HepG2 (cell line): ENCODE data around the gene PSD4. TPM values are rescaled to one million over a fixed set of nuclear protein-coding genes. Genes with fewer than 3 reads are reported as not detected.

Experiments
- polyA plus RNA-seq, 8 experiments: library from polyadenylated mRNA; depleted of rRNA in 3 of 8; stranded (reverse) in 7 of 8; unstranded in 1 of 8; fragments of >200 nt; fragmentation: Illumina TruSeq in 4 of 8; extraction: Trizol in 4 of 8; gene quantifications; 2 replicates each; pipeline versions ENCODE4 v1.2.1 to v1.2.3, GENCODE V29; 2011 to 2016; ENCODE audit warnings: low read depth in 4 of 8, missing spikeins in 1 of 8, mixed read lengths in 1 of 8; ENCODE audit not compliant: insufficient read depth in 1 of 8
- total RNA-seq, 5 experiments: library from RNA; depleted of rRNA; stranded (reverse); fragments of >200 nt; fragmentation: Illumina TruSeq; extraction: Trizol; gene quantifications; 2 replicates each; pipeline ENCODE4 v1.2.3, GENCODE V29; 2016; ENCODE audit warnings: low read depth in 1 of 5
- TF ChIP-seq, protein P1 (sequence below): sonication (generic); formaldehyde crosslinking; IDR thresholded peaks from 2 replicates; pipeline ENCODE4 v1.4.0; 2020; ENCODE audit warnings: mild to moderate bottlenecking, missing genetic modification reagents

The PSD4 gene
- total and polyA plus RNA-seq, 2 of the 13 experiments (the other 11 are each of a cell fraction or from before 2014, with no cell fraction given), result 5.8 to 9.4 TPM

GRCh38 chr2:113258471-113259147, 84.8 kb downstream of the PSD4 start (continued):
- TF ChIP-seq, protein P1, sequence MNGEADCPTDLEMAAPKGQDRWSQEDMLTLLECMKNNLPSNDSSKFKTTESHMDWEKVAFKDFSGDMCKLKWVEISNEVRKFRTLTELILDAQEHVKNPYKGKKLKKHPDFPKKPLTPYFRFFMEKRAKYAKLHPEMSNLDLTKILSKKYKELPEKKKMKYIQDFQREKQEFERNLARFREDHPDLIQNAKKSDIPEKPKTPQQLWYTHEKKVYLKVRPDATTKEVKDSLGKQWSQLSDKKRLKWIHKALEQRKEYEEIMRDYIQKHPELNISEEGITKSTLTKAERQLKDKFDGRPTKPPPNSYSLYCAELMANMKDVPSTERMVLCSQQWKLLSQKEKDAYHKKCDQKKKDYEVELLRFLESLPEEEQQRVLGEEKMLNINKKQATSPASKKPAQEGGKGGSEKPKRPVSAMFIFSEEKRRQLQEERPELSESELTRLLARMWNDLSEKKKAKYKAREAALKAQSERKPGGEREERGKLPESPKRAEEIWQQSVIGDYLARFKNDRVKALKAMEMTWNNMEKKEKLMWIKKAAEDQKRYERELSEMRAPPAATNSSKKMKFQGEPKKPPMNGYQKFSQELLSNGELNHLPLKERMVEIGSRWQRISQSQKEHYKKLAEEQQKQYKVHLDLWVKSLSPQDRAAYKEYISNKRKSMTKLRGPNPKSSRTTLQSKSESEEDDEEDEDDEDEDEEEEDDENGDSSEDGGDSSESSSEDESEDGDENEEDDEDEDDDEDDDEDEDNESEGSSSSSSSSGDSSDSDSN (CRISPR knock-in tag), result no peak

Other genes starting within 250 kb of the PSD4 start
- gene IL36G, start 196.0 kb upstream of the PSD4 start, total RNA-seq (2016; rRNA removed; fragmentation: Illumina TruSeq; extraction: Trizol), result not detected in 2 replicates
- gene IL36G, start 196.0 kb upstream of the PSD4 start, polyA plus RNA-seq (2011; rRNA removed), result 0.14 TPM in 1 of 2 replicates, not detected in the other
- gene IL36A, start 168.5 kb upstream of the PSD4 start, total RNA-seq (2016; rRNA removed; fragmentation: Illumina TruSeq; extraction: Trizol), result not detected in 2 replicates
- gene IL36A, start 168.5 kb upstream of the PSD4 start, polyA plus RNA-seq (2011; rRNA removed), result not detected in 2 replicates
- not detected in 2 replicates for gene IL36B, start 121.1 kb upstream of the PSD4 start, total RNA-seq (2016; rRNA removed; fragmentation: Illumina TruSeq; extraction: Trizol)
- gene IL36B, start 121.1 kb upstream of the PSD4 start, polyA plus RNA-seq (2011; rRNA removed), result not detected in 2 replicates
- gene IL36RN, start 114.8 kb upstream of the PSD4 start, total RNA-seq (2016; rRNA removed; fragmentation: Illumina TruSeq; extraction: Trizol), result not detected in 2 replicates
- not detected in 2 replicates for gene IL36RN, start 114.8 kb upstream of the PSD4 start, polyA plus RNA-seq (2011; rRNA removed)
- not detected in 2 replicates for gene IL1F10, start 106.0 kb upstream of the PSD4 start, total RNA-seq (2016; rRNA removed; fragmentation: Illumina TruSeq; extraction: Trizol)
- gene IL1F10, start 106.0 kb upstream of the PSD4 start, polyA plus RNA-seq (2011; rRNA removed), result not detected in 2 replicates
- 21.1 and 21.2 TPM in 2 replicates for gene IL1RN, start 46.4 kb upstream of the PSD4 start, total RNA-seq (2016; rRNA removed; fragmentation: Illumina TruSeq; extraction: Trizol)
- 101 and 142 TPM in 2 replicates for gene IL1RN, start 46.4 kb upstream of the PSD4 start, polyA plus RNA-seq (2011; rRNA removed)
- gene PAX8, start 105.0 kb downstream of the PSD4 start, total RNA-seq (2016; rRNA removed; fragmentation: Illumina TruSeq; extraction: Trizol), result 1.3 and 1.5 TPM in 2 replicates
- gene PAX8, start 105.0 kb downstream of the PSD4 start, polyA plus RNA-seq (2011; rRNA removed), result 8.1 and 8.8 TPM in 2 replicates